PFSK-1 (cell line): ENCODE measurements around the gene INPP5A.

ENCODE experiments used
- FOXP2 ChIP-seq: optimal IDR thresholded peaks from 2 replicates; pipeline ENCODE3; 2011; ENCODE audit warnings: borderline replicate concordance, control low read depth, inconsistent platforms; ENCODE audit not compliant: insufficient read depth; ENCODE audit errors: extremely low read length, extremely low read depth
- POLR2AphosphoS5 ChIP-seq: IDR thresholded peaks from 2 replicates; pipeline ENCODE4 v1.6.1; 2012; ENCODE audit warnings: low read depth, mild to moderate bottlenecking, control low read depth, low read length, moderate library complexity
- SIN3A ChIP-seq: IDR thresholded peaks from 2 replicates; pipeline ENCODE4 v1.6.1; 2012; ENCODE audit warnings: mild to moderate bottlenecking, low read length, moderate library complexity, borderline replicate concordance; ENCODE audit not compliant: insufficient read depth
- TAF1 ChIP-seq: IDR thresholded peaks from 2 replicates; pipeline ENCODE4 v1.6.1; 2012; ENCODE audit warnings: low read length, control low read depth, borderline replicate concordance; ENCODE audit not compliant: insufficient read depth
- TF ChIP-seq, protein P1 (sequence below), 2 experiments: IDR thresholded peaks; 2 replicates each; pipeline versions ENCODE4 v1.6.1 to v1.8.0; 2011 to 2012; ENCODE audit warnings: low read depth in 2 of 2, low read length in 2 of 2, control low read depth in 1 of 2, inconsistent platforms in 1 of 2, mild to moderate bottlenecking in 1 of 2, moderate library complexity in 1 of 2; ENCODE audit not compliant: insufficient read depth in 1 of 2

INPP5A gene

DNA sequence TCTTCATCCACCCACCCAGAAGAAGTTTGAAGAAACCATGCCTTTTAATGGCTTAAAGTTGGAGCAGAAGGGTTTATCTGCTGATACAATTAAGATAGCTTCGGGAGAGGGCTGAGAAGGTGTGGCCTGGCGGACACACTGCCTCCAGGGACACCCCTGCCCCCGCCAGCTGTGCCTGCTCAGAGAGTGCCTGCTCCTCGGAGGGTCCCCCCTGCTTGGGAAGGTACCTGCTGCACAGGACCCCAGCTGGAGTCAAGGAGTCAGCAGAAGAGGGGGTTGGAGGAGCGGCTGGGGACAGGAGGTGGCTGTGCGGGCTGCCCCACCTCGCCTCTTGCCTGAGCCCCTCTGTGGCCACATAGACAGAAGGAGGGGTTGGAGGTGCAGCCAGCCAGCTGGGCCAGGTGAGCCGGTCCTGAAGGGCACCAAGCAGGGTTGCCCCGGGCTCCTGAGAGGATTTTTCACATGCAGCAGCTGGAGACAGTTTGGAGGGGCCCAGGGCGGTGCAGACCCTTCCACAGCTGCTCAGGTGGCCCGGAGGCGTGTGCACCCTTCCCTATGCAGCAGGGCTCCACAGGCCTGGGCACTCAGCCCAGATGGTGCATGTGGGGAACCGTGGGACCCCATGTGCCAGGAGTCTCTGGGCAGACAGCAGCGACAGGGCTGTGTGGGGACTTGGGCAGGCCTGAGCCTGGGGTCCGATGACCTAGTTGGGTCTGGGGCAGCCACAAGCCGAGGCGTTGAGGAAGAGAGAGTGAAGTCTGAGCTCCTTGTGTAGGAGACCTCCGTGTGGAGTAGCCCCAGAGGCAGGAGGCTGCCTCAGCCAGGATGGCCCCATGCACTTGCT is 118.9 kb downstream of the INPP5A start:
- no peak for TF ChIP-seq FOXP2
- no peak for TF ChIP-seq TAF1
- TF ChIP-seq, protein P1, sequence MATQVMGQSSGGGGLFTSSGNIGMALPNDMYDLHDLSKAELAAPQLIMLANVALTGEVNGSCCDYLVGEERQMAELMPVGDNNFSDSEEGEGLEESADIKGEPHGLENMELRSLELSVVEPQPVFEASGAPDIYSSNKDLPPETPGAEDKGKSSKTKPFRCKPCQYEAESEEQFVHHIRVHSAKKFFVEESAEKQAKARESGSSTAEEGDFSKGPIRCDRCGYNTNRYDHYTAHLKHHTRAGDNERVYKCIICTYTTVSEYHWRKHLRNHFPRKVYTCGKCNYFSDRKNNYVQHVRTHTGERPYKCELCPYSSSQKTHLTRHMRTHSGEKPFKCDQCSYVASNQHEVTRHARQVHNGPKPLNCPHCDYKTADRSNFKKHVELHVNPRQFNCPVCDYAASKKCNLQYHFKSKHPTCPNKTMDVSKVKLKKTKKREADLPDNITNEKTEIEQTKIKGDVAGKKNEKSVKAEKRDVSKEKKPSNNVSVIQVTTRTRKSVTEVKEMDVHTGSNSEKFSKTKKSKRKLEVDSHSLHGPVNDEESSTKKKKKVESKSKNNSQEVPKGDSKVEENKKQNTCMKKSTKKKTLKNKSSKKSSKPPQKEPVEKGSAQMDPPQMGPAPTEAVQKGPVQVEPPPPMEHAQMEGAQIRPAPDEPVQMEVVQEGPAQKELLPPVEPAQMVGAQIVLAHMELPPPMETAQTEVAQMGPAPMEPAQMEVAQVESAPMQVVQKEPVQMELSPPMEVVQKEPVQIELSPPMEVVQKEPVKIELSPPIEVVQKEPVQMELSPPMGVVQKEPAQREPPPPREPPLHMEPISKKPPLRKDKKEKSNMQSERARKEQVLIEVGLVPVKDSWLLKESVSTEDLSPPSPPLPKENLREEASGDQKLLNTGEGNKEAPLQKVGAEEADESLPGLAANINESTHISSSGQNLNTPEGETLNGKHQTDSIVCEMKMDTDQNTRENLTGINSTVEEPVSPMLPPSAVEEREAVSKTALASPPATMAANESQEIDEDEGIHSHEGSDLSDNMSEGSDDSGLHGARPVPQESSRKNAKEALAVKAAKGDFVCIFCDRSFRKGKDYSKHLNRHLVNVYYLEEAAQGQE (IDR thresholded peaks at IDR 0.05; ENCODE audit: insufficient read depth in 1 of 2, low read depth in 2 of 2, low read length in 2 of 2) = no peak
- TF ChIP-seq POLR2AphosphoS5 = no peak
- no peak for TF ChIP-seq SIN3A

DNA sequence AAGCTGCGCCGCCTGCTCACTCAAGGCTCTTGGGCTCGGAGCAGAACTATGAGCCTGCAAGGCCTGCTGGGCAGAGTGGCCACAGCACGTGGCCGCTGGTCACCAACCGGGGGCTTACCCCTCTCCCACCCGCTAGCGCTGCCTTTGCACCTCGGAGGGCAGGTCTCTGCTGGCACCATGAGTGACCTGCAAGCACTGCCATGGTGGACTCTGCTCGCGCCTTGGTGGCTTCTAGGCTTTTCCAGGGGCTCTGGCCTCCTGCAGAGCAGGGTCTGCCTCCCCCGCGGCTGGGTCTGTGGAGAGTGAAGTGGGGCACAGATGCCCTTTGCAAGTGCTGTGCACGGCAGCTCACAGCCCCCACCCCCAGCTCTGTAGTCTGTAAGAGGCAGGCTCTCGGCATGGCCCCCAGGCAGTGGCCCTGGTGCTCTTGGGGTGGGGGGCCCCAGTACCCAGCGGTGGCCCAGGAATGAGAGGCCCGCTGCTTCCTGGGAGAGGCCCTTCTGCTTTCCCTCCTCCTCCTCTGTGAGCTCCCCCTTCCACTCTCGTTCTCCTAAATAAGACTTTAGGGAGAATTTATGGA is 119.6 kb downstream of the INPP5A start:
- TF ChIP-seq FOXP2 = no peak
- TF ChIP-seq POLR2AphosphoS5 = no peak
- TF ChIP-seq TAF1 = no peak
- no peak for TF ChIP-seq SIN3A
- TF ChIP-seq, protein P1 (IDR thresholded peaks at IDR 0.05; ENCODE audit: insufficient read depth in 1 of 2, low read depth in 2 of 2, low read length in 2 of 2) = no peak

DNA sequence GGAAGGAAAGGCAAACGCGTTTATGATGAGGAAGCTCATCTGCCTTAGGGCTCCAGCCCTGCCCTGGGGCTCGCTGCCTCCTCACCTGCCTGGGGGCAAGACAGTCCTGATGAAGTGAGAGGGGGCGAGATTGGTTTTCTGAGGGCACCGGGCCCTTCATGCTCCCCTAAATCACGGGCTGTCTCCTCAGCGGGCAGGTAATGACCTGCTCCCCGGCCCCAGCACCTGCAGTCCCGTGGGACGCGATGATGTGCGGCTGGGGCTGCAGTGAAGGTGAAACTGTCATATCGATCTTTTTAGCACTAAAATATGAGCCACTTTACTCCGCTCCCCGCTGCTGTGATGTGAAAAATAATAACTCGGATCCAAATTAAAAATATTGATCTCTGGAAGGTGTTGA is 120.2 kb downstream of the INPP5A start:
- TF ChIP-seq SIN3A (no peak), TAF1 (no peak), POLR2AphosphoS5 (no peak), FOXP2 (no peak)
- TF ChIP-seq, protein P1 (IDR thresholded peaks at IDR 0.05; ENCODE audit: insufficient read depth in 1 of 2, low read depth in 2 of 2, low read length in 2 of 2) = no peak

DNA sequence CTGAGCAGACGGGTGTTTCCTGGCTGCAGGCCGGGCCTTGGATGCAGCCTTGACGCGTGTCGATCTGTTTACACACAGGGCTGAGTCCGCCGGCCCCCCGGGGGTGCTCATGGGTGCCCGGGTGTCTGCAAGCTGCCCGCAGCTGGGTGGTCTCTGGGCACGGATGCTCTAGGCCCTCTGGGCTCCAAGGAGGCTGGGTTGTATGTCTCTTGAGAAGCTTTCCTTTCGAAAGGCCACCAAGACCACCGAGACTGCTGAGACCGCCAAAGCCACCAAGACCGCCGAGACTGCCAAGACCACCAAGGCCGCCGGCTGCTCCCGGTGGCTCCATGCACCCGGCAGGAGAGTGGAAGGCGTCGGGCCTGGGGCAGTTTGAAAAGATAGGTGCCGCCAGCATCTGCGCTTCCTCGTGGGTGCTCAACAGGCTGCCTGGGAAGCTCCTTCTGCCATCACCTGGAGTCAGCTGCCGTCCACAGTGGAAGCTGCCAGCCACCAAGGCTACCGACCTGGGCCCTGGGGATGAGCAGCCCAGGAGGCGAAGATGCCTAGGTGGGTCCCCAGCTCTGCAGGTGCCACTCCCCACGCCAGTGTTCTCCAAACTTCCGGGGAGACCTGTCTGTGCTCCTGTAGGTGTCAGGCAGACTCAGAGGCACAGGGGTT is 121.1 kb downstream of the INPP5A start:
- TF ChIP-seq TAF1 (no peak), FOXP2 (no peak), SIN3A (no peak)
- TF ChIP-seq, protein P1 (IDR thresholded peaks at IDR 0.05; ENCODE audit: insufficient read depth in 1 of 2, low read depth in 2 of 2, low read length in 2 of 2) = no peak
